Neural cell (in vitro differentiated cells): ENCODE data around the gene SYF2. TPM values are rescaled to one million over a fixed set of nuclear protein-coding genes. Genes with fewer than 3 reads are reported as not detected.

Source experiments
- H2AFZ ChIP-seq: fragments of 200-600, 300-800 bp; sonication (generic), shearing (Covaris generic); 2 replicates; pipeline ENCODE4 v1.6.0; 2014; ENCODE audit warnings: low read depth, mild to moderate bottlenecking, antibody characterized with exemption, low read length, moderate library complexity
- H3F3A ChIP-seq: fragments of 200-600 bp; shearing (Covaris generic); 2 replicates; pipeline ENCODE4 v1.6.1; 2016; ENCODE audit warnings: mild to moderate bottlenecking, moderate library complexity, mixed read lengths, antibody characterized with exemption, low read length; ENCODE audit not compliant: insufficient read depth, poor library complexity, severe bottlenecking
- H3K27ac ChIP-seq: fragments of 200-600, 300-800 bp; sonication (generic), shearing (Covaris generic); 2 replicates; pipeline ENCODE4 v1.5.1; 2014; ENCODE audit warnings: mild to moderate bottlenecking, low read length, moderate library complexity
- H3K27me3 ChIP-seq: fragments of 300-800, 200-600 bp; sonication (generic), shearing (Covaris generic); 2 replicates; pipeline ENCODE4 v1.6.0; 2014; ENCODE audit warnings: mild to moderate bottlenecking, low read depth, low read length, moderate library complexity; ENCODE audit not compliant: insufficient read depth
- H3K36me3 ChIP-seq: fragments of 300-800, 200-600 bp; sonication (generic), shearing (Covaris generic); 2 replicates; pipeline ENCODE4 v1.5.1; 2014; ENCODE audit warnings: mild to moderate bottlenecking, antibody characterized with exemption, low read length, moderate library complexity; ENCODE audit not compliant: insufficient read depth
- H3K4me2 ChIP-seq: fragments of 300-800, 200-600 bp; sonication (generic), shearing (Covaris generic); 2 replicates; pipeline ENCODE4 v1.6.0; 2014; ENCODE audit warnings: mild to moderate bottlenecking, low read length
- H3K4me3 ChIP-seq: fragments of 300-800, 200-600 bp; sonication (generic), shearing (Covaris generic); 2 replicates; pipeline ENCODE4 v1.5.1; 2014; ENCODE audit warnings: mild to moderate bottlenecking, low read length, moderate library complexity
- H3K79me2 ChIP-seq: fragments of 200-600 bp; shearing (Covaris generic); replicated peaks from 2 replicates; pipeline ENCODE4 v1.6.0; 2014; ENCODE audit warnings: mild to moderate bottlenecking, low read length, moderate library complexity; ENCODE audit not compliant: insufficient read depth
- H3K9ac ChIP-seq: fragments of 300-800, 200-600 bp; sonication (generic), shearing (Covaris generic); 2 replicates; pipeline ENCODE4 v1.6.1; 2016; ENCODE audit warnings: mild to moderate bottlenecking, low read length, mixed read lengths
- H3K9me2 ChIP-seq: fragments of 200-600 bp; shearing (Covaris generic); 2 replicates; pipeline ENCODE4 v1.6.1; 2016; ENCODE audit warnings: mild to moderate bottlenecking, low read length, mixed read lengths; ENCODE audit not compliant: insufficient read depth
- H3K9me3 ChIP-seq: fragments of 200-600, 300-800 bp; sonication (generic), shearing (Covaris generic); 2 replicates; pipeline ENCODE4 v1.6.1; 2016; ENCODE audit warnings: mild to moderate bottlenecking, mixed run types, low read length, moderate library complexity, mixed read lengths
- H4K20me1 ChIP-seq: fragments of 200-600 bp; shearing (Covaris generic); 2 replicates; pipeline ENCODE4 v1.6.1; 2016; ENCODE audit warnings: mild to moderate bottlenecking, mixed run types; ENCODE audit not compliant: insufficient read depth
- CTCF ChIP-seq: fragments of 450-650 bp; IDR thresholded peaks from 2 replicates; pipeline ENCODE4 v1.5.1; 2014; ENCODE audit warnings: antibody characterized with exemption, mild to moderate bottlenecking, moderate library complexity; ENCODE audit not compliant: poor library complexity, severe bottlenecking
- EP300 ChIP-seq: fragments of 450-650 bp; conservative IDR thresholded peaks from 2 replicates; pipeline ENCODE4 v1.6.1; 2014; ENCODE audit warnings: antibody characterized with exemption, mild to moderate bottlenecking, moderate library complexity; ENCODE audit not compliant: poor library complexity, severe bottlenecking
- EZH2 ChIP-seq: fragments of 200-600, 300-800 bp; shearing (Covaris generic), sonication (generic); IDR thresholded peaks from 2 replicates; pipeline ENCODE4 v1.6.1; 2014; ENCODE audit warnings: antibody characterized with exemption, low read length, borderline replicate concordance, mild to moderate bottlenecking; ENCODE audit not compliant: insufficient read depth, poor library complexity, severe bottlenecking
- MXI1 ChIP-seq: fragments of 450-650 bp; conservative IDR thresholded peaks from 2 replicates; pipeline ENCODE4 v1.6.1; 2014; ENCODE audit warnings: antibody characterized with exemption, mild to moderate bottlenecking; ENCODE audit not compliant: poor library complexity, severe bottlenecking
- POLR2AphosphoS5 ChIP-seq: IDR thresholded peaks from 2 replicates; pipeline ENCODE4 v1.6.1; 2012
- RAD21 ChIP-seq: fragments of 450-650 bp; conservative IDR thresholded peaks from 2 replicates; pipeline ENCODE4 v1.6.1; 2014; ENCODE audit warnings: antibody characterized with exemption, mild to moderate bottlenecking, moderate library complexity
- REST ChIP-seq: IDR thresholded peaks from 2 replicates; pipeline ENCODE4 v1.6.1; 2012; ENCODE audit warnings: borderline replicate concordance
- SMC3 ChIP-seq: fragments of 450-650 bp; conservative IDR thresholded peaks from 2 replicates; pipeline ENCODE4 v1.6.1; 2014; ENCODE audit warnings: antibody characterized with exemption, mild to moderate bottlenecking, moderate library complexity; ENCODE audit not compliant: poor library complexity
- TAF1 ChIP-seq: IDR thresholded peaks from 2 replicates; pipeline ENCODE4 v1.6.1; 2012; ENCODE audit warnings: low read depth
- polyA plus RNA-seq: library from polyadenylated mRNA; depleted of rRNA; stranded (reverse); fragments of >200 nt; gene quantifications from 2 replicates; pipeline ENCODE4 v1.2.3, GENCODE V29; 2014

Gene SYF2
- polyA plus RNA-seq, 1 donor from 2014 or later: 94.1 TPM

- Histone ChIP-seq H3K9me3 (no peaks in the 10 kb centered on the region), H3K27me3 (no peaks in the 10 kb centered on the region), H3K4me2 (no peak overlapping the region), H4K20me1 (no peaks in the 10 kb centered on the region), H3K27ac (peak overlapping the region; percentile 39), H3K4me3 (peak overlapping the region; percentile 23), H3K9me2 (no peaks in the 10 kb centered on the region), H3K36me3 (no peaks in the 10 kb centered on the region), H3F3A (no peaks in the 10 kb centered on the region), H3K79me2 (no peaks in the 10 kb centered on the region), H2AFZ (no peak overlapping the region), H3K9ac (no peak overlapping the region)
- TF ChIP-seq REST: no peak
- peak; percentile 20 for TF ChIP-seq EP300
- TF ChIP-seq POLR2AphosphoS5: peak; percentile 39
Observed at GRCh38 chr1:25255706-25256577, 23.6 kb upstream of the SYF2 start.

- TF ChIP-seq CTCF (no peak), EZH2 (no peak), RAD21 (no peak), TAF1 (no peak), EP300 (no peak), SMC3 (no peak), REST (no peak), POLR2AphosphoS5 (no peak), MXI1 (no peak)
- Histone ChIP-seq H3K9ac (no peak overlapping the region), H2AFZ (no peak overlapping the region), H3K27me3 (no peaks in the 10 kb centered on the region), H3K79me2 (no peaks in the 10 kb centered on the region), H3K9me2 (no peaks in the 10 kb centered on the region), H4K20me1 (no peaks in the 10 kb centered on the region), H3K27ac (no peak overlapping the region), H3K4me3 (no peak overlapping the region), H3K9me3 (no peaks in the 10 kb centered on the region), H3F3A (no peaks in the 10 kb centered on the region), H3K4me2 (no peak overlapping the region), H3K36me3 (no peaks in the 10 kb centered on the region)
Observed at GRCh38 chr1:25253911-25254310, 21.6 kb upstream of the SYF2 start.
